Caco-2 (cell line): ENCODE results near the gene EXOC3. TPM values are rescaled to one million over a fixed set of nuclear protein-coding genes. Genes with fewer than 3 reads are reported as not detected.

ENCODE experiments used
- BruUV-seq: library from RNA; stranded (reverse); fragments of 400-500 nt; replicated peaks from 2 replicates; lab custom pipeline; 2021; lab: Mats Ljungman, UMichigan
- CTCF ChIA-PET: fragments of 300-600 bp; sonication (Branson Sonifier 250); formaldehyde crosslinking; loops from one replicate; lab custom pipeline; 2022; ENCODE audit warnings: antibody characterized with exemption; lab: Charles Lee
- POLR2A ChIA-PET: fragments of 300-600 bp; sonication (Branson Sonifier 250); formaldehyde crosslinking; loops from one replicate; lab custom pipeline; 2022; ENCODE audit warnings: antibody characterized with exemption; lab: Charles Lee
- DNase-seq, 2 experiments: peaks; one replicate each; pipeline versions ENCODE4 v3.0.0 to v3.0.0-alpha.2; 2020 to 2022
- H3K27me3 ChIP-seq: replicated peaks from 2 replicates; pipeline ENCODE4 v1.6.0; 2011; ENCODE audit warnings: low read length; ENCODE audit not compliant: control insufficient read depth, insufficient read depth
- H3K36me3 ChIP-seq: 2 replicates; pipeline ENCODE4 v1.5.1; 2011; ENCODE audit warnings: low read length; ENCODE audit not compliant: control insufficient read depth, insufficient read depth
- H3K4me1 ChIP-seq: fragments of 250-450 bp; sonication (Bioruptor Pico); 2 replicates; pipeline ENCODE4 v1.5.1; 2020; ENCODE audit warnings: mild to moderate bottlenecking
- H3K4me3 ChIP-seq: 2 replicates; pipeline ENCODE4 v1.5.1; 2011; ENCODE audit warnings: low read depth, mild to moderate bottlenecking, control low read depth, low read length
- H3K9me3 ChIP-seq: fragments of 250-450 bp; sonication (Bioruptor Pico); 2 replicates; pipeline ENCODE4 v1.5.1; 2020; ENCODE audit warnings: mild to moderate bottlenecking, moderate library complexity
- H3K27ac Mint-ChIP-seq: one replicate; pipeline ENCODE4 v1.8.0; 2022; ENCODE audit warnings: mixed read lengths; ENCODE audit not compliant: unreplicated experiment
- H3K27me3 Mint-ChIP-seq: one replicate; pipeline ENCODE4 v1.8.0; 2022; ENCODE audit warnings: mixed read lengths; ENCODE audit not compliant: insufficient read depth, unreplicated experiment
- H3K36me3 Mint-ChIP-seq: one replicate; pipeline ENCODE4 v1.8.0; 2022; ENCODE audit warnings: mild to moderate bottlenecking, mixed read lengths; ENCODE audit not compliant: insufficient read depth, unreplicated experiment
- H3K4me1 Mint-ChIP-seq: one replicate; pipeline ENCODE4 v1.8.0; 2022; ENCODE audit warnings: low read depth, mixed read lengths; ENCODE audit not compliant: unreplicated experiment
- H3K4me3 Mint-ChIP-seq: one replicate; pipeline ENCODE4 v1.8.0; 2022; ENCODE audit warnings: mild to moderate bottlenecking, moderate library complexity, mixed read lengths; ENCODE audit not compliant: unreplicated experiment
- H3K9me3 Mint-ChIP-seq: one replicate; pipeline ENCODE4 v1.8.0; 2022; ENCODE audit warnings: mixed read lengths; ENCODE audit not compliant: unreplicated experiment
- intact Hi-C: fragments of 100-400 bp; cut with micrococcal nuclease; formaldehyde crosslinking; loops from one replicate; pipeline ENCODE4 v1.10.0; 2022; ENCODE audit not compliant: unreplicated experiment
- total RNA-seq: library from RNA; stranded (reverse); gene quantifications from 2 replicates; pipeline ENCODE4 v1.2.3, GENCODE V29; 2022
- TF ChIP-seq, protein P1 (sequence below), 2 experiments: fragments of 200-600 bp in 1 of 2; IDR thresholded peaks; 1 replicate in 1 of 2; 2 replicates in 1 of 2; pipeline versions ENCODE4 v1.5.1 to v1.8.0; 2011 to 2022; ENCODE audit warnings: antibody characterized with exemption in 1 of 2, control low read depth in 1 of 2, inconsistent platforms in 1 of 2, low read depth in 1 of 2, low read length in 1 of 2, mild to moderate bottlenecking in 1 of 2, moderate library complexity in 1 of 2; ENCODE audit not compliant: insufficient read depth in 1 of 2, severe bottlenecking in 1 of 2, unreplicated experiment in 1 of 2

EXOC3 gene
- total RNA-seq, 1 experiment from 2014 or later, result 44.5 TPM

DNA sequence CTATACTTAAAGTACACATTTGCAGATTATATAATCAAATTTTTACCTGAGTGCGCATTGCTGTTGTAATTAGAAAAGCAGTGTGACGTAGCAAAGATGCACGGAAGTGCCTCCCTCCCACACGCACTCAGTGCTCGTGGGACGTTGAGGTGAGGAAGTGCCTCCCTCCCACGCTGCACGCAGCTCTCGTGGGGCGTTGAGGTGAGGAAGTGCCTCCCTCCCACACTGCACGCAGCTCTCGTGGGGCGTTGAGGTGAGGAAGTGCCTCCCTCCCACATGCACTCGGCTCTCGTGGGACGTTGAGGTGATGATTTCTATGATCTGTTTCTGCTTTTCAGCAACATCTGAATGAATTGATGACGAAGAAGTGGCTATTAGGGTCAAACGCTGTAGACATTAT lies 21.0 kb downstream of the EXOC3 start:
- no TSS peak for BruUV-seq

GRCh38 chr5:464446-464842 lies 21.5 kb downstream of the EXOC3 start:
- Histone ChIP-seq H3K4me1 (no peaks in the 10 kb centered on the region), H3K36me3 (peaks cover 4% of the 10 kb centered on the region; the same call in 1 of the 2 replicates), H3K9me3 (no peaks in the 10 kb centered on the region), H3K27me3 (no peaks in the 10 kb centered on the region), H3K4me3 (no peak overlapping the region)
- H3K27me3 Mint-ChIP-seq, result no peaks in the 10 kb centered on the region
- H3K4me3 Mint-ChIP-seq, result no peak overlapping the region
- intact Hi-C loops, result no loop called here
- peaks cover 39% of the 10 kb centered on the region for H3K36me3 Mint-ChIP-seq
- CTCF ChIA-PET, result no interaction called here
- no TSS peak for BruUV-seq
- no peaks in the 10 kb centered on the region for H3K9me3 Mint-ChIP-seq
- H3K27ac Mint-ChIP-seq, result no peak overlapping the region
- TF ChIP-seq, protein P1, sequence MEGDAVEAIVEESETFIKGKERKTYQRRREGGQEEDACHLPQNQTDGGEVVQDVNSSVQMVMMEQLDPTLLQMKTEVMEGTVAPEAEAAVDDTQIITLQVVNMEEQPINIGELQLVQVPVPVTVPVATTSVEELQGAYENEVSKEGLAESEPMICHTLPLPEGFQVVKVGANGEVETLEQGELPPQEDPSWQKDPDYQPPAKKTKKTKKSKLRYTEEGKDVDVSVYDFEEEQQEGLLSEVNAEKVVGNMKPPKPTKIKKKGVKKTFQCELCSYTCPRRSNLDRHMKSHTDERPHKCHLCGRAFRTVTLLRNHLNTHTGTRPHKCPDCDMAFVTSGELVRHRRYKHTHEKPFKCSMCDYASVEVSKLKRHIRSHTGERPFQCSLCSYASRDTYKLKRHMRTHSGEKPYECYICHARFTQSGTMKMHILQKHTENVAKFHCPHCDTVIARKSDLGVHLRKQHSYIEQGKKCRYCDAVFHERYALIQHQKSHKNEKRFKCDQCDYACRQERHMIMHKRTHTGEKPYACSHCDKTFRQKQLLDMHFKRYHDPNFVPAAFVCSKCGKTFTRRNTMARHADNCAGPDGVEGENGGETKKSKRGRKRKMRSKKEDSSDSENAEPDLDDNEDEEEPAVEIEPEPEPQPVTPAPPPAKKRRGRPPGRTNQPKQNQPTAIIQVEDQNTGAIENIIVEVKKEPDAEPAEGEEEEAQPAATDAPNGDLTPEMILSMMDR (IDR thresholded peaks at IDR 0.05; ENCODE audit: insufficient read depth in 1 of 2, low read depth in 1 of 2, low read length in 1 of 2, severe bottlenecking in 1 of 2, unreplicated experiment in 1 of 2), result no peak
- DNase-seq, result no peak
- POLR2A ChIA-PET, result no interaction called here
- no peaks in the 10 kb centered on the region for H3K4me1 Mint-ChIP-seq

More for the DNA sequence above, 21.0 kb downstream of the EXOC3 start:
- Histone ChIP-seq H3K27me3 (no peaks in the 10 kb centered on the region), H3K4me3 (no peak overlapping the region), H3K9me3 (no peaks in the 10 kb centered on the region), H3K36me3 (peaks cover 4% of the 10 kb centered on the region; the same call in 1 of the 2 replicates), H3K4me1 (no peaks in the 10 kb centered on the region)
- Mint-ChIP-seq H3K36me3 (peaks cover 42% of the 10 kb centered on the region), H3K9me3 (no peaks in the 10 kb centered on the region), H3K4me1 (no peaks in the 10 kb centered on the region), H3K27me3 (no peaks in the 10 kb centered on the region), H3K4me3 (no peak overlapping the region), H3K27ac (no peak overlapping the region)
- no peak for DNase-seq
- TF ChIP-seq, protein P1 (IDR thresholded peaks at IDR 0.05; ENCODE audit: insufficient read depth in 1 of 2, low read depth in 1 of 2, low read length in 1 of 2, severe bottlenecking in 1 of 2, unreplicated experiment in 1 of 2), result no peak
- CTCF ChIA-PET, result no interaction called here
- intact Hi-C loops, result no loop called here
- POLR2A ChIA-PET, result no interaction called here

DNA sequence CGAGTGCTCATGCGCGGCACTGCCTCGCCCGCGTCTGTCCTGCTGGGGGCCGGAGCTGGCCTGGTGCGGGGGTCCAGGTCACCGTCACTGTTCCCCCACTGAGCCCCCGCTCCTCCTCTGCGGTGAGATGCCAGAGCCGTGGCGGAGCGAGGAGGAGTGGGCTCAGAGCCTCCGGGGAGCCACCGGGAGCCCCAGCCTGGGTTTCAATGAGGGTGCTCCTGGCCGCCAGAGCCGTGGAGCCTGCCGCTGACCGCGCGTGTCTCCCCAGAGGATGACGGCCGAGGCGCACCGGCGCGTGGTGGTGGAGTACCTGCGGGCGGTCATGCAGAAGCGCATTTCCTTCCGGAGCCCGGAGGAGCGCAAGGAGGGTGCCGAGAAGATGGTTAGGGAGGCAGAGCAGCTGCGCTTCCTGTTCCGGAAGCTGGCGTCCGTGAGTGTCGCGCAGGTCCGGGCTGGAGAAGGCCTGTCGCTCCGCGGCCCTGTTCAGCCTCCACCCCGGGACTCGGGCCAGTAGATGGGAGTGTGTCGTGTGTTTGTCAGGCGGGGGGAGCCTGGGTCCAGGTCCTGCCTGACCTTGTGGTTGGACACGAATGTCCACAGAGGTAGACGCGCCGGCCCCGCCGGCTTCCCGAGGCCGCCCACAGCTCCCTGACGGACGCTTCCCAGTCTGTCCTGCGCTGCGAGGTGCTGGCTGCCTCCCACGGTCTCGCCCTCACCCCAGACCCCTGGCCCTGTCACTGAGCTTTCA lies 22.0 kb downstream of the EXOC3 start:
- no peak for DNase-seq
- CTCF ChIA-PET, result no interaction called here
- no peaks in the 10 kb centered on the region for H3K9me3 ChIP-seq
- BruUV-seq, result no TSS peak
- peaks cover 4% of the 10 kb centered on the region; the same call in 1 of the 2 replicates for H3K36me3 ChIP-seq
- TF ChIP-seq, protein P1 (IDR thresholded peaks at IDR 0.05; ENCODE audit: insufficient read depth in 1 of 2, low read depth in 1 of 2, low read length in 1 of 2, severe bottlenecking in 1 of 2, unreplicated experiment in 1 of 2), result no peak
- Mint-ChIP-seq H3K36me3 (peaks cover 39% of the 10 kb centered on the region), H3K9me3 (no peaks in the 10 kb centered on the region), H3K4me1 (no peaks in the 10 kb centered on the region), H3K27ac (no peak overlapping the region), H3K4me3 (no peak overlapping the region), H3K27me3 (no peaks in the 10 kb centered on the region)
- POLR2A ChIA-PET, result no interaction called here
- H3K4me3 ChIP-seq, result no peak overlapping the region
- intact Hi-C loops, result no loop called here
- H3K27me3 ChIP-seq, result no peaks in the 10 kb centered on the region
- H3K4me1 ChIP-seq, result no peaks in the 10 kb centered on the region
